Measurements from ENCODE around the gene TIMM8A.

TIMM8A gene

GRCh38 chrX:101390664-101391525 is 42.4 kb upstream of the TIMM8A start, which contains the start of gene RPL36A:
RPL36A (plus strand) TSS chrX:101391011; CDS start chrX:101391044, 33 bp downstream.
- ChIA-PET POLR2A (ENCODE audit: low non-redundant PET) (interaction anchor here (1.5 kb wide), 1 partner anchor 42 kb away, joined by 4 read pairs; the partner anchor contains the start of gene TIMM8A), CTCF (interaction anchor here (0.6 to 0.9 kb wide), 4 partner anchors 10 to 88 kb away, joined by 3 read pairs; no protein-coding TSS in a partner anchor)
- TF ChIP-seq CTCF (conservative IDR thresholded peaks at IDR 0.05; ENCODE audit: low read depth) = peak; percentile 71
- peak; percentile 79 for DNase-seq (ENCODE audit: low spot score)
- peak within 1 kb of the TSS; percentile 78 for H3K27ac ChIP-seq

DNA sequence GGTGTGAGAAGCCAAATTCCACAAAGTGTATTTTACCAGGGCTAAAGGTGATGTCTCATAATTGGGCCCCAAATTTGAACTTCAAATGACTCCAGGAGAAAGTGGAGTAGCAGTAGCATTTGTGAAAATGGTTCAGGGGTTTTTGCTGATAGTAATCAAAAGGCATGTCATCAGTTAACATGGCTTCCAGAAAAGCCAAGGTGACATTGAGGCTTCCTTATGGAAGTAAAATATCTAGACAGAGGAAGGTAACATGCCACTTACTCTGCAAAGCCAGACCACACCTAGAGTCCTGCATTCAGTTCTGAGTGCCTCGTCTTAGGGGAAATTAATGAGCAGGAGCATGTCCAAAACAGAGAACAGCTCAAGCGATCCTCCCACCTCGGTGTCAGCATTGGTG is 40.1 kb upstream of the TIMM8A start:
- no peak for TF ChIP-seq CTCF (conservative IDR thresholded peaks at IDR 0.05; ENCODE audit: low read depth)
- ChIA-PET CTCF (no interaction called here), POLR2A (ENCODE audit: low non-redundant PET) (no interaction called here)
- no peak overlapping the region for H3K27ac ChIP-seq
- no peak for DNase-seq (ENCODE audit: low spot score)

GRCh38 chrX:101386542-101386885 is 38.0 kb upstream of the TIMM8A start:
- TF ChIP-seq CTCF (conservative IDR thresholded peaks at IDR 0.05; ENCODE audit: low read depth) = no peak
- no peak for DNase-seq (ENCODE audit: low spot score)
- no peak overlapping the region for H3K27ac ChIP-seq
- ChIA-PET POLR2A (ENCODE audit: low non-redundant PET) (no interaction called here), CTCF (no interaction called here)

GRCh38 chrX:101385795-101386541 is 37.4 kb upstream of the TIMM8A start, which contains the start of gene BTK:
BTK (minus strand) TSS chrX:101386191; CDS start chrX:101375284, 10,907 bp downstream.
- H3K27ac ChIP-seq = no peak within 1 kb of the TSS
- no peak for TF ChIP-seq CTCF (conservative IDR thresholded peaks at IDR 0.05; ENCODE audit: low read depth)
- DNase-seq (ENCODE audit: low spot score) = no peak
- ChIA-PET CTCF (interaction anchor here (0.7 kb wide), 1 partner anchor 21 kb away, joined by 6 read pairs; no protein-coding TSS in a partner anchor), POLR2A (ENCODE audit: low non-redundant PET) (no interaction called here)

DNA sequence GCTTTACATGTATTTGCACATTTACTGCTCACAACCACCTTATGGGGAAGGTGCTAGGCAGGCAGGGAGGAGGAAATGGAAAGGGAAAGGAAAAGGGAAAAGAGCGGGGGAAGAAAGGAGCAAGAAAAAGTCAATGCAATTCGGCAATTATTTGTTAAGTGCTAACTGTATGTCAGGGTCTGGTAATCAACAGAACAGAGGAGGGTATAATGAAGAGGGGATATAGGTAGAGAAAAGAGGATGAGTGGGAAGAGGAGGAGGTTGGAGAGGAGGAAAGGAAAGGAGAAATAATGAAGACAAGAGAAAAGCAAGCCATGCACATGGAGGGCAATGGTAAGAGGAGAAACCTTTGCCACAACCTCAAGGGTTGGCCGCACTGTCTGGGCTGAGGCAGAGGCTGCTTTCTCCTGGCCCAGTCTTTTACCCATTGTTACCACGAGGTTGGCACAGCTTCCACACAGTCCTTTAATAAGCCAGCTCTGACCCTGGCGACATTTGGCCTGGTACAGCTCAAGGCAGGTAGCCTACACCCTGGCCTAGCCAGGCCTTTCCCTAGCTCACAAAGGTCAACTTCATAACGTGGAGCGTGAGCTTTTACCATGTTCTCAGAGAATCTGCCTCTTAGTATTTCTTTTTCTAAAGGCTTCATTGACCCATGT is 36.6 kb upstream of the TIMM8A start:
- CTCF ChIA-PET = no interaction called here
- POLR2A ChIA-PET (ENCODE audit: low non-redundant PET) = no interaction called here
- no peak for TF ChIP-seq CTCF (conservative IDR thresholded peaks at IDR 0.05; ENCODE audit: low read depth)
- H3K27ac ChIP-seq = no peak overlapping the region
- DNase-seq (ENCODE audit: low spot score) = no peak

- POLR2A ChIA-PET (ENCODE audit: low non-redundant PET) = no interaction called here
Observed at GRCh38 chrX:101383679-101384205, 35.2 kb upstream of the TIMM8A start.

More at GRCh38 chrX:101383679-101384205, 35.2 kb upstream of the TIMM8A start:
- CTCF ChIA-PET = interaction anchor here (0.5 kb wide), 1 partner anchor 1987 kb away, joined by 5 read pairs; no protein-coding TSS in a partner anchor
- no peak for DNase-seq (ENCODE audit: low spot score)
- H3K27ac ChIP-seq = no peak overlapping the region
- TF ChIP-seq CTCF (conservative IDR thresholded peaks at IDR 0.05; ENCODE audit: low read depth) = no peak
